A549 (cell line): ENCODE data around the gene ABCA2. TPM values are rescaled to one million over a fixed set of nuclear protein-coding genes. Genes with fewer than 3 reads are reported as not detected.

ENCODE experiments used
- ATAC-seq, 2 experiments: fragments of 200-7000 bp in 1 of 2; fragments of >200 bp in 1 of 2; cut with Nextera tagmentation in 1 of 2; cut with Tn5 transposase in 1 of 2; 3 replicates each; pipeline versions ENCODE4 v1.8.0 to v1.9.1; 2018 to 2020; ENCODE audit warnings: mild to moderate bottlenecking in 1 of 2, moderate library complexity in 1 of 2
- CTCF ChIA-PET: fragments of 300-600 bp; sonication (Branson Sonifier 250); formaldehyde crosslinking; extraction: SDS; loops from one replicate; lab custom pipeline; 2021; ENCODE audit warnings: antibody characterized with exemption, inconsistent platforms; lab: Yijun Ruan, JAX
- POLR2A ChIA-PET: fragments of 350-600 bp; formaldehyde crosslinking; extraction: SDS; loops from one replicate; lab custom pipeline; 2021; ENCODE audit warnings: antibody characterized with exemption, inconsistent platforms; lab: Yijun Ruan, JAX
- DNase-seq, 2 experiments: peaks; one replicate each; pipeline versions ENCODE4 v3.0.0 to v3.0.0-alpha.2; 2011 to 2016; ENCODE audit warnings: low read depth in 1 of 2, low spot score in 1 of 2
- FAIRE-seq: peaks from 2 replicates; lab custom pipeline; 2011; peaks lifted over from hg19 to GRCh38; lab: Jason Lieb, UNC
- H3K27ac ChIP-seq, 2 experiments: fragments of >200 bp; sonication (Bioruptor Twin); formaldehyde crosslinking; 3 replicates each; pipeline ENCODE4 v1.5.1; 2016 to 2017
- H3K4me1 ChIP-seq: fragments of >200 bp; sonication (Bioruptor Twin); formaldehyde crosslinking; 3 replicates; pipeline ENCODE4 v1.6.1; 2016
- H3K4me2 ChIP-seq: fragments of >200 bp; sonication (Bioruptor Twin); formaldehyde crosslinking; 3 replicates; pipeline ENCODE4 v1.6.1; 2016
- H3K4me3 ChIP-seq: fragments of >200 bp; sonication (Bioruptor Twin); formaldehyde crosslinking; 3 replicates; pipeline ENCODE4 v1.5.1; 2016
- H3K9me3 ChIP-seq: fragments of >200 bp; sonication (Bioruptor Twin); formaldehyde crosslinking; 3 replicates; pipeline ENCODE4 v1.6.1; 2016
- CBX8 ChIP-seq: fragments of 200-600 bp; sonication (generic); IDR thresholded peaks from 2 replicates; pipeline ENCODE4 v1.6.1; 2016
- CEBPB ChIP-seq, 2 experiments: fragments of >200 bp in 1 of 2; sonication (Bioruptor Twin) in 1 of 2; formaldehyde crosslinking in 1 of 2; IDR thresholded peaks; 2 replicates each; pipeline ENCODE4 v1.6.1; 2012 to 2016
- CHD2 ChIP-seq: fragments of 150-350 bp; IDR thresholded peaks from 2 replicates; pipeline ENCODE4 v1.6.1; 2014; ENCODE audit warnings: low read length; ENCODE audit not compliant: partially characterized antibody
- EP300 ChIP-seq, 2 experiments: fragments of >200 bp; sonication (Bioruptor Twin); formaldehyde crosslinking; IDR thresholded peaks; 2 replicates in 1 of 2; 3 replicates in 1 of 2; pipeline ENCODE4 v1.6.1; 2016 to 2017
- FOSB ChIP-seq: fragments of 250-450 bp; sonication (Bioruptor Pico); IDR thresholded peaks from 2 replicates; pipeline ENCODE4 v1.5.0; 2020; ENCODE audit warnings: mild to moderate bottlenecking, moderate library complexity
- FOSL2 ChIP-seq, 2 experiments: fragments of 450-650 bp in 1 of 2; fragments of >200 bp in 1 of 2; sonication (Bioruptor Twin) in 1 of 2; formaldehyde crosslinking; IDR thresholded peaks; 2 replicates each; pipeline versions ENCODE4 v1.5.0 to v1.6.1; 2016 to 2020; ENCODE audit warnings: mild to moderate bottlenecking in 1 of 2, moderate library complexity in 1 of 2
- KDM5A ChIP-seq: fragments of 200-600 bp; sonication (generic); IDR thresholded peaks from 2 replicates; pipeline ENCODE4 v1.6.1; 2016; ENCODE audit warnings: antibody characterized with exemption, mild to moderate bottlenecking
- MAFK ChIP-seq: fragments of 450-650 bp; IDR thresholded peaks from 2 replicates; pipeline ENCODE4 v1.6.1; 2014; ENCODE audit not compliant: partially characterized antibody
- MAZ ChIP-seq: fragments of 150-350 bp; IDR thresholded peaks from 2 replicates; pipeline ENCODE4 v1.6.1; 2014; ENCODE audit warnings: antibody characterized with exemption, low read depth, low read length, borderline replicate concordance
- NR3C1 ChIP-seq: fragments of >200 bp; sonication (Bioruptor Twin); formaldehyde crosslinking; IDR thresholded peaks from 3 replicates; pipeline ENCODE4 v1.6.1; 2017
- RAD21 ChIP-seq, 2 experiments: fragments of >200 bp in 1 of 2; sonication (Bioruptor Twin) in 1 of 2; formaldehyde crosslinking in 1 of 2; IDR thresholded peaks in 1 of 2; conservative IDR thresholded peaks in 1 of 2; 2 replicates in 1 of 2; 3 replicates in 1 of 2; pipeline ENCODE4 v1.6.1; 2012 to 2018; ENCODE audit warnings: inconsistent platforms in 1 of 2
- RARB ChIP-seq: fragments of 250-450 bp; sonication (Bioruptor Pico); IDR thresholded peaks from 2 replicates; pipeline ENCODE4 v1.8.0; 2021; ENCODE audit warnings: mild to moderate bottlenecking, moderate library complexity
- RFX5 ChIP-seq: fragments of 450-650 bp; IDR thresholded peaks from 2 replicates; pipeline ENCODE4 v1.7.1; 2014; ENCODE audit warnings: antibody characterized with exemption, mild to moderate bottlenecking, moderate library complexity
- ZC3H11A ChIP-seq: fragments of 450-650 bp; IDR thresholded peaks from 2 replicates; pipeline ENCODE4 v1.6.1; 2014; ENCODE audit warnings: antibody characterized with exemption, mild to moderate bottlenecking
- ZNF302 ChIP-seq: fragments of 250-450 bp; sonication (Bioruptor Pico); IDR thresholded peaks from 2 replicates; pipeline ENCODE4 v1.9.0; 2021; ENCODE audit warnings: inconsistent platforms, mild to moderate bottlenecking, moderate library complexity
- ZSCAN20 ChIP-seq: fragments of 250-450 bp; sonication (Bioruptor Pico); IDR thresholded peaks from 2 replicates; pipeline ENCODE4 v1.8.0; 2022; ENCODE audit warnings: mild to moderate bottlenecking, moderate library complexity
- WGBS: methylation state at CpG from one replicate; pipeline ENCODE4 v1.1.6; 2017; ENCODE audit errors: missing lambda C conversion rate; 5-methylcytosine and 5-hydroxymethylcytosine counted together
- polyA plus RNA-seq, 4 experiments: library from polyadenylated mRNA; depleted of rRNA in 3 of 4; stranded (reverse); fragments of >200 nt; fragmentation: RNase III in 1 of 4; extraction: RNeasy Plus Mini Kit Qiagen cat#74134 plus additional on column Dnase treatment in 1 of 4; gene quantifications; 2 replicates in 3 of 4; 3 replicates in 1 of 4; pipeline ENCODE4 v1.2.3, GENCODE V29; 2011 to 2017
- TF ChIP-seq, protein P1 (sequence below): fragments of 150-350 bp; IDR thresholded peaks from 2 replicates; pipeline ENCODE4 v1.6.1; 2014; ENCODE audit warnings: low read depth, mild to moderate bottlenecking, low read length
- TF ChIP-seq, protein P2 (sequence below): IDR thresholded peaks from 2 replicates; pipeline ENCODE4 v1.6.1; 2012
- TF ChIP-seq, protein P3 (sequence below): fragments of 200-600 bp; sonication (generic); IDR thresholded peaks from 2 replicates; pipeline ENCODE4 v1.6.1; 2016; ENCODE audit warnings: antibody characterized with exemption, mild to moderate bottlenecking, moderate library complexity
- TF ChIP-seq, protein P4 (sequence below): IDR thresholded peaks from 2 replicates; pipeline ENCODE4 v1.6.1; 2012; ENCODE audit warnings: low read depth, borderline replicate concordance
- TF ChIP-seq, protein P5 (sequence below): fragments of 250-450 bp; sonication (Bioruptor Pico); IDR thresholded peaks from 2 replicates; pipeline ENCODE4 v1.5.0; 2020; ENCODE audit warnings: low read depth, mild to moderate bottlenecking, moderate library complexity
- TF ChIP-seq, protein P6 (sequence below): fragments of >200 bp; sonication (Bioruptor Twin); formaldehyde crosslinking; IDR thresholded peaks from 2 replicates; pipeline ENCODE4 v1.6.1; 2016

Gene ABCA2
- polyA plus RNA-seq, 2 of the 4 experiments (the other 2 are of a cell fraction): 8.3 to 24.7 TPM

DNA sequence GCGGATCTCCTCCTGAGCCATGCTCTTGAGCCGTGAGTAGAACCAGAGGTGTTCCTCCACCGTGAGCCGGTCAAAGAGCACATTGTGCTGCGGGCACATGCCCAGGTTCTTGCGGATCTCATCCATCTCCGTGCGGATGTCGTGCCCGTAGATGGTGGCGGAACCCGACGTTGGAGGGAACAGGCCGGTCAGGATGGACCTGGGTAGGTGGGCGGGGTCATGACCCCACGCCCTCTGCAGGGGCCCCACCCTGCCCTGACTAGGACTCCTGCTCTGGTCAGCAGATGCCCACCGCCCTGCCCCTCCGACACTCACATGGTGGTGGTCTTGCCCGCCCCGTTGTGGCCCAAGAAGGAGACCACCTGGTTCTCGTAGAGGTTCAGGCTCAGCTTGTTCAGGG lies 12.1 kb downstream of the ABCA2 start (continued):
- no peak for TF ChIP-seq EP300 (IDR thresholded peaks at IDR 0.05)
- TF ChIP-seq, protein P1, sequence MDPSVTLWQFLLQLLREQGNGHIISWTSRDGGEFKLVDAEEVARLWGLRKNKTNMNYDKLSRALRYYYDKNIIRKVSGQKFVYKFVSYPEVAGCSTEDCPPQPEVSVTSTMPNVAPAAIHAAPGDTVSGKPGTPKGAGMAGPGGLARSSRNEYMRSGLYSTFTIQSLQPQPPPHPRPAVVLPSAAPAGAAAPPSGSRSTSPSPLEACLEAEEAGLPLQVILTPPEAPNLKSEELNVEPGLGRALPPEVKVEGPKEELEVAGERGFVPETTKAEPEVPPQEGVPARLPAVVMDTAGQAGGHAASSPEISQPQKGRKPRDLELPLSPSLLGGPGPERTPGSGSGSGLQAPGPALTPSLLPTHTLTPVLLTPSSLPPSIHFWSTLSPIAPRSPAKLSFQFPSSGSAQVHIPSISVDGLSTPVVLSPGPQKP: no peak
- no peak for TF ChIP-seq ZC3H11A

DNA sequence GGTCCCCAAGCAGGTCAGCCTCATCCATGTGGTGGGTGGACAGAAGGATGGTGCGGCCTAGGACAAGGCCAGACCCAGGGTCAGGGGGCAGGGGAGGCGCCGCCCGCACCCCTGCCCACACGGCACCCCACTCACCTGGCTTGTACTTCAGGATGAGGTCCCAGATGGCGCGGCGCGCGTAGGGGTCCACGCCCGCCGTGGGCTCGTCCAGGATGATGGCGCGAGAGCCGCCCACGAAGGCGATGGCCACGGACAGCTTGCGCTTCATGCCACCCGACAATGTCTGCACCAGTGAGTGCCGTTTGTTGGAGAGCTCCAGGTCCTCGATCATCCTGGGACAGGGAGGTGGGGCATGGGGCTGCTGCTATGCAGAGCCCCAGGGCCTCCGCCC lies 12.5 kb downstream of the ABCA2 start:
- Histone ChIP-seq H3K4me2 (no peak overlapping the region), H3K4me1 (no peaks in the 10 kb centered on the region), H3K27ac (no peak overlapping the region), H3K9me3 (no peaks in the 10 kb centered on the region), H3K4me3 (no peak overlapping the region)
- no peak for TF ChIP-seq RAD21 (conservative IDR thresholded peaks at IDR 0.05 in 1 of 2, IDR thresholded peaks at IDR 0.05 in 1 of 2)
- TF ChIP-seq MAFK: no peak
- TF ChIP-seq, protein P2, sequence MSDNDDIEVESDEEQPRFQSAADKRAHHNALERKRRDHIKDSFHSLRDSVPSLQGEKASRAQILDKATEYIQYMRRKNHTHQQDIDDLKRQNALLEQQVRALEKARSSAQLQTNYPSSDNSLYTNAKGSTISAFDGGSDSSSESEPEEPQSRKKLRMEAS: no peak
- TF ChIP-seq KDM5A: no peak
- TF ChIP-seq, protein P3, sequence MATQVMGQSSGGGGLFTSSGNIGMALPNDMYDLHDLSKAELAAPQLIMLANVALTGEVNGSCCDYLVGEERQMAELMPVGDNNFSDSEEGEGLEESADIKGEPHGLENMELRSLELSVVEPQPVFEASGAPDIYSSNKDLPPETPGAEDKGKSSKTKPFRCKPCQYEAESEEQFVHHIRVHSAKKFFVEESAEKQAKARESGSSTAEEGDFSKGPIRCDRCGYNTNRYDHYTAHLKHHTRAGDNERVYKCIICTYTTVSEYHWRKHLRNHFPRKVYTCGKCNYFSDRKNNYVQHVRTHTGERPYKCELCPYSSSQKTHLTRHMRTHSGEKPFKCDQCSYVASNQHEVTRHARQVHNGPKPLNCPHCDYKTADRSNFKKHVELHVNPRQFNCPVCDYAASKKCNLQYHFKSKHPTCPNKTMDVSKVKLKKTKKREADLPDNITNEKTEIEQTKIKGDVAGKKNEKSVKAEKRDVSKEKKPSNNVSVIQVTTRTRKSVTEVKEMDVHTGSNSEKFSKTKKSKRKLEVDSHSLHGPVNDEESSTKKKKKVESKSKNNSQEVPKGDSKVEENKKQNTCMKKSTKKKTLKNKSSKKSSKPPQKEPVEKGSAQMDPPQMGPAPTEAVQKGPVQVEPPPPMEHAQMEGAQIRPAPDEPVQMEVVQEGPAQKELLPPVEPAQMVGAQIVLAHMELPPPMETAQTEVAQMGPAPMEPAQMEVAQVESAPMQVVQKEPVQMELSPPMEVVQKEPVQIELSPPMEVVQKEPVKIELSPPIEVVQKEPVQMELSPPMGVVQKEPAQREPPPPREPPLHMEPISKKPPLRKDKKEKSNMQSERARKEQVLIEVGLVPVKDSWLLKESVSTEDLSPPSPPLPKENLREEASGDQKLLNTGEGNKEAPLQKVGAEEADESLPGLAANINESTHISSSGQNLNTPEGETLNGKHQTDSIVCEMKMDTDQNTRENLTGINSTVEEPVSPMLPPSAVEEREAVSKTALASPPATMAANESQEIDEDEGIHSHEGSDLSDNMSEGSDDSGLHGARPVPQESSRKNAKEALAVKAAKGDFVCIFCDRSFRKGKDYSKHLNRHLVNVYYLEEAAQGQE: no peak
- no peak for TF ChIP-seq FOSL2 (IDR thresholded peaks at IDR 0.05)
- TF ChIP-seq FOSL2 (CRISPR knock-in tag; IDR thresholded peaks at IDR 0.05): no peak
- TF ChIP-seq CEBPB (IDR thresholded peaks at IDR 0.05): no peak
- no peak for TF ChIP-seq MAZ
- no peak for TF ChIP-seq RFX5
- no peak for TF ChIP-seq NR3C1
- TF ChIP-seq ZSCAN20 (CRISPR knock-in tag): no peak
- TF ChIP-seq, protein P4, sequence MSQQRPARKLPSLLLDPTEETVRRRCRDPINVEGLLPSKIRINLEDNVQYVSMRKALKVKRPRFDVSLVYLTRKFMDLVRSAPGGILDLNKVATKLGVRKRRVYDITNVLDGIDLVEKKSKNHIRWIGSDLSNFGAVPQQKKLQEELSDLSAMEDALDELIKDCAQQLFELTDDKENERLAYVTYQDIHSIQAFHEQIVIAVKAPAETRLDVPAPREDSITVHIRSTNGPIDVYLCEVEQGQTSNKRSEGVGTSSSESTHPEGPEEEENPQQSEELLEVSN: no peak
- TF ChIP-seq RARB (CRISPR knock-in tag): no peak
- no peak for TF ChIP-seq CBX8
- no peak for TF ChIP-seq CHD2
- TF ChIP-seq, protein P5, sequence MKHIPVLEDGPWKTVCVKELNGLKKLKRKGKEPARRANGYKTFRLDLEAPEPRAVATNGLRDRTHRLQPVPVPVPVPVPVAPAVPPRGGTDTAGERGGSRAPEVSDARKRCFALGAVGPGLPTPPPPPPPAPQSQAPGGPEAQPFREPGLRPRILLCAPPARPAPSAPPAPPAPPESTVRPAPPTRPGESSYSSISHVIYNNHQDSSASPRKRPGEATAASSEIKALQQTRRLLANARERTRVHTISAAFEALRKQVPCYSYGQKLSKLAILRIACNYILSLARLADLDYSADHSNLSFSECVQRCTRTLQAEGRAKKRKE (CRISPR knock-in tag): no peak
- no peak for TF ChIP-seq FOSB (CRISPR knock-in tag)
- no peak for TF ChIP-seq ZNF302 (CRISPR knock-in tag)
- TF ChIP-seq, protein P6, sequence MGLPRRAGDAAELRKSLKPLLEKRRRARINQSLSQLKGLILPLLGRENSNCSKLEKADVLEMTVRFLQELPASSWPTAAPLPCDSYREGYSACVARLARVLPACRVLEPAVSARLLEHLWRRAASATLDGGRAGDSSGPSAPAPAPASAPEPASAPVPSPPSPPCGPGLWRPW: no peak
- POLR2A ChIA-PET: interaction anchor here (1.0 kb wide), 1 partner anchor 24 kb away, joined by 3 read pairs; the partner anchor contains the start of gene PAXX
- ATAC-seq (no peak), DNase-seq (no peak), FAIRE-seq (no peak)
- WGBS: 97% methylated on average over 25 of the region's 25 CpGs
- CTCF ChIA-PET: interaction anchor here (0.9 to 7.6 kb wide), 6 partner anchors 13 to 52 kb away, joined by 3 to 62 read pairs (median 6); partner anchors contain the start of genes ABCA2, FUT7 and LCNL1
